Endodermal cell (in vitro differentiated cells): ENCODE data around the gene POLR2H. TPM values are rescaled to one million over a fixed set of nuclear protein-coding genes. Genes with fewer than 3 reads are reported as not detected.

Experiments
- DNase-seq: peaks from one replicate; pipeline ENCODE4 v3.0.0-alpha.2; 2017
- H3K27ac ChIP-seq: 2 replicates; pipeline ENCODE4 v1.5.1; 2013; ENCODE audit warnings: mild to moderate bottlenecking, low read depth, low read length, moderate library complexity
- H3K27me3 ChIP-seq: 2 replicates; pipeline ENCODE4 v1.6.1; 2013; ENCODE audit warnings: mild to moderate bottlenecking, low read length, moderate library complexity; ENCODE audit not compliant: insufficient read depth, control insufficient read depth, poor library complexity, severe bottlenecking
- H3K36me3 ChIP-seq: 2 replicates; pipeline ENCODE4 v1.7.0; 2013; ENCODE audit warnings: mild to moderate bottlenecking, low read length, moderate library complexity; ENCODE audit not compliant: control insufficient read depth, insufficient read depth
- H3K4me1 ChIP-seq: one replicate; pipeline ENCODE4 v1.7.0; 2013; ENCODE audit warnings: low read length; ENCODE audit not compliant: control insufficient read depth, insufficient read depth
- H3K4me3 ChIP-seq: 2 replicates; pipeline ENCODE4 v1.5.1; 2013; ENCODE audit warnings: mild to moderate bottlenecking, low read length, moderate library complexity
- H3K9ac ChIP-seq: 2 replicates; pipeline ENCODE4 v1.6.1; 2013; ENCODE audit warnings: mild to moderate bottlenecking, low read length, moderate library complexity; ENCODE audit not compliant: poor library complexity, severe bottlenecking; ENCODE audit errors: extremely low read depth
- H3K9me3 ChIP-seq: 2 replicates; pipeline ENCODE4 v1.6.1; 2013; ENCODE audit warnings: mild to moderate bottlenecking, low read length, moderate library complexity; ENCODE audit not compliant: control insufficient read depth
- H3K27ac Mint-ChIP-seq: 2 replicates; pipeline ENCODE4 v1.8.0; 2020; ENCODE audit warnings: mixed read lengths
- H3K27me3 Mint-ChIP-seq: 2 replicates; pipeline ENCODE4 v1.8.0; 2021; ENCODE audit warnings: mild to moderate bottlenecking, mixed read lengths; ENCODE audit not compliant: insufficient read depth
- H3K36me3 Mint-ChIP-seq: 2 replicates; pipeline ENCODE4 v1.8.0; 2020; ENCODE audit warnings: low read depth, mixed read lengths
- H3K4me1 Mint-ChIP-seq: 2 replicates; pipeline ENCODE4 v1.8.0; 2020; ENCODE audit warnings: mixed read lengths
- H3K4me3 Mint-ChIP-seq: 2 replicates; pipeline ENCODE4 v1.8.0; 2020; ENCODE audit warnings: mild to moderate bottlenecking, moderate library complexity, mixed read lengths
- H3K9me3 Mint-ChIP-seq: 2 replicates; pipeline ENCODE4 v1.8.0; 2020; ENCODE audit warnings: mild to moderate bottlenecking, mixed read lengths
- WGBS, 2 experiments: methylation state at CpG; one replicate each; pipeline versions ENCODE4 v1.1.5 to v1.1.7; 2013; ENCODE audit warnings: missing lambda C conversion rate in 2 of 2, mixed read lengths in 1 of 2; ENCODE audit not compliant: insufficient coverage in 1 of 2, insufficient read length in 1 of 2; 5-methylcytosine and 5-hydroxymethylcytosine counted together
- total RNA-seq, 2 donors: library from RNA; stranded (reverse); fragmentation: NEBNext Ultra II Directional in 1 of 2; extraction: Animal tissue kit (Norgen Biotek cat#: 25700) in 1 of 2; gene quantifications; 2 replicates in 1 of 2; 3 replicates in 1 of 2; pipeline ENCODE4 v1.2.1, GENCODE V29; 2021
- TF ChIP-seq, protein P1 (sequence below): fragments of 200-600 bp; sonication (generic); conservative IDR thresholded peaks from 2 replicates; pipeline ENCODE4 v1.5.0; 2021; ENCODE audit warnings: antibody characterized with exemption, mild to moderate bottlenecking

POLR2H gene
- total RNA-seq, 2 donors from 2014 or later: 95.9 to 117 TPM

DNA sequence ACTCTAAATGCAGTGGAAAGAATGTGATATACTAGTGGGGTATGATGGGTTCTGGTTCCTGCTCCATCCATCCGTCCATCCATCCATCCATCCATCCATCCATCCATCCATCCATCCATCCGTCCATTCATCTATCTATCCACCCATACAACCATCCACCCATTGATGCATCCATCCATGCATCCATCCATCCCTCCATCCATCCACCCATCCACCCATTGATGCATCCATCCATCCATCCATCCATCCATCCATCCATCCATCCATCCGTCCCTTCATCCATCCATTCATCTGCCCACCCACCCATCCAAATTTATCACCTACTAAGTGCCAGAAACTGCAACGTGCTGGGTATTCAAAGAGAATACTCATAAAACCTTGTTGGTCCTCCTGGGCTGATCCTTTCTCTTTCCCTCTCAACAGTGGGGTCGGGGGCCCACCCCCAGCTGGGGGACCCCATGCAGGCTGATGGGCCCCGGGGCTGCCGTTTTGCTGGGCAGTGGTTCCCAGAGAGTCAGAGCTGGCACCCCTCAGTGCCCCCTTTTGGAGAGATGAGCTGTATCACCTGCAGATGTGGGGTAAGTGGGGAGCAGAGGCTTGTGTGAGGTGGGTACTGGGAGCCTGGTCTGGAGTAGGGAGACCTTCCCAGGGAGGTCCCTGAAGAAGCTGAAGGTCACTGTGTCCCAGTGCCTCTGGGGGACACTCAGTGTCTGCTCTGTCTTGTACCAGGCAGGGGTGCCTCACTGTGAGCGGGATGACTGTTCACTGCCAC is 26.8 kb downstream of the POLR2H start:
- Histone ChIP-seq H3K4me3 (no peak overlapping the region), H3K9ac (no peak overlapping the region), H3K36me3 (no peaks in the 10 kb centered on the region), H3K4me1 (no peaks in the 10 kb centered on the region), H3K27ac (no peak overlapping the region), H3K9me3 (no peaks in the 10 kb centered on the region), H3K27me3 (peaks cover 1% of the 10 kb centered on the region)
- H3K27me3 Mint-ChIP-seq: peaks cover 9% of the 10 kb centered on the region
- H3K36me3 Mint-ChIP-seq: peaks cover 2% of the 10 kb centered on the region
- no peaks in the 10 kb centered on the region for H3K9me3 Mint-ChIP-seq
- TF ChIP-seq, protein P1, sequence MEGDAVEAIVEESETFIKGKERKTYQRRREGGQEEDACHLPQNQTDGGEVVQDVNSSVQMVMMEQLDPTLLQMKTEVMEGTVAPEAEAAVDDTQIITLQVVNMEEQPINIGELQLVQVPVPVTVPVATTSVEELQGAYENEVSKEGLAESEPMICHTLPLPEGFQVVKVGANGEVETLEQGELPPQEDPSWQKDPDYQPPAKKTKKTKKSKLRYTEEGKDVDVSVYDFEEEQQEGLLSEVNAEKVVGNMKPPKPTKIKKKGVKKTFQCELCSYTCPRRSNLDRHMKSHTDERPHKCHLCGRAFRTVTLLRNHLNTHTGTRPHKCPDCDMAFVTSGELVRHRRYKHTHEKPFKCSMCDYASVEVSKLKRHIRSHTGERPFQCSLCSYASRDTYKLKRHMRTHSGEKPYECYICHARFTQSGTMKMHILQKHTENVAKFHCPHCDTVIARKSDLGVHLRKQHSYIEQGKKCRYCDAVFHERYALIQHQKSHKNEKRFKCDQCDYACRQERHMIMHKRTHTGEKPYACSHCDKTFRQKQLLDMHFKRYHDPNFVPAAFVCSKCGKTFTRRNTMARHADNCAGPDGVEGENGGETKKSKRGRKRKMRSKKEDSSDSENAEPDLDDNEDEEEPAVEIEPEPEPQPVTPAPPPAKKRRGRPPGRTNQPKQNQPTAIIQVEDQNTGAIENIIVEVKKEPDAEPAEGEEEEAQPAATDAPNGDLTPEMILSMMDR: no peak
- no peak for DNase-seq
- no peaks in the 10 kb centered on the region for H3K4me1 Mint-ChIP-seq
- H3K4me3 Mint-ChIP-seq: no peak overlapping the region
- 86 to 94% methylated on average over 3 to 8 of the region's 8 CpGs for WGBS, 2 experiments
- no peak overlapping the region for H3K27ac Mint-ChIP-seq

DNA sequence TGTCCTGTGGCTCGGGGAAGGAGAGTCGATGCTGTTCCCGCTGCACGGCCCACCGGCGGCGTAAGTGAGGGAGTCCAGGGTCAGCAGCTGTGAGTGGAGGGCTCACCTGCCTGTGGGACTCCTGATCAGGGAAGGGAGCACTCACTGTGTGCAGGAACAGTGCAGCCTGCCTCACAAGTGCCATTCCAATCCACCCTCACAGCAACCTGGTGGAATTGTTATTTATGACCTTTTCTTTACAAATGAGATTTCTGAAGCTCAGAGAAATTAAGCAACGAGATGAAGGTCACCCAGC is 27.4 kb downstream of the POLR2H start:
- H3K27me3 ChIP-seq: no peaks in the 10 kb centered on the region
- H3K9ac ChIP-seq: no peak overlapping the region
- Mint-ChIP-seq H3K4me3 (no peak overlapping the region), H3K27ac (no peak overlapping the region), H3K4me1 (no peaks in the 10 kb centered on the region), H3K36me3 (peaks cover 2% of the 10 kb centered on the region), H3K9me3 (no peaks in the 10 kb centered on the region), H3K27me3 (peaks cover 7% of the 10 kb centered on the region)
- H3K9me3 ChIP-seq: no peaks in the 10 kb centered on the region
- TF ChIP-seq, protein P1: no peak
- no peak for DNase-seq
- H3K36me3 ChIP-seq: no peaks in the 10 kb centered on the region
- WGBS, 2 experiments: 92 to 94% methylated on average over 8 of the region's 8 CpGs
- H3K4me1 ChIP-seq: no peaks in the 10 kb centered on the region
- no peak overlapping the region for H3K4me3 ChIP-seq
- H3K27ac ChIP-seq: no peak overlapping the region

DNA sequence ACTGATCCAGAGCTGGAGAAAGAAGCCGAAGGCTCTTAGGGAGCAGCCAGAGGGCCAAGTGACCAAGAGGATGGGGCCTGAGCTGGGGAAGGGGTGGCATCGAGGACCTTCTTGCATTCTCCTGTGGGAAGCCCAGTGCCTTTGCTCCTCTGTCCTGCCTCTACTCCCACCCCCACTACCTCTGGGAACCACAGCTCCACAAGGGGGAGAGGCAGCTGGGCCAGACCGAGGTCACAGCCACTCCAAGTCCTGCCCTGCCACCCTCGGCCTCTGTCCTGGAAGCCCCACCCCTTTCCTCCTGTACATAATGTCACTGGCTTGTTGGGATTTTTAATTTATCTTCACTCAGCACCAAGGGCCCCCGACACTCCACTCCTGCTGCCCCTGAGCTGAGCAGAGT is 27.9 kb downstream of the POLR2H start:
- no peak for DNase-seq
- H3K27ac Mint-ChIP-seq: no peak overlapping the region
- WGBS, 2 experiments: 83% methylated on average over 5 of the region's 5 CpGs; no CpG with 5 or more reads in 1 of the 2 experiments
- Histone ChIP-seq H3K36me3 (no peaks in the 10 kb centered on the region), H3K27ac (no peak overlapping the region), H3K4me1 (no peaks in the 10 kb centered on the region), H3K4me3 (no peak overlapping the region), H3K9ac (no peak overlapping the region), H3K27me3 (no peaks in the 10 kb centered on the region), H3K9me3 (no peaks in the 10 kb centered on the region)
- TF ChIP-seq, protein P1: no peak
- H3K36me3 Mint-ChIP-seq: peaks cover 2% of the 10 kb centered on the region
- no peak overlapping the region for H3K4me3 Mint-ChIP-seq
- no peaks in the 10 kb centered on the region for H3K9me3 Mint-ChIP-seq
- peaks cover 5% of the 10 kb centered on the region for H3K27me3 Mint-ChIP-seq
- H3K4me1 Mint-ChIP-seq: no peaks in the 10 kb centered on the region
